ENCODE measurements around the gene PRPF18. TPM values are rescaled to one million over a fixed set of nuclear protein-coding genes. Genes with fewer than 3 reads are reported as not detected.

The PRPF18 gene
- total and polyA plus RNA-seq, 2 donors (not counting 1 experiment from before 2014, with no cell fraction given): 12.2 to 28.9 TPM

DNA sequence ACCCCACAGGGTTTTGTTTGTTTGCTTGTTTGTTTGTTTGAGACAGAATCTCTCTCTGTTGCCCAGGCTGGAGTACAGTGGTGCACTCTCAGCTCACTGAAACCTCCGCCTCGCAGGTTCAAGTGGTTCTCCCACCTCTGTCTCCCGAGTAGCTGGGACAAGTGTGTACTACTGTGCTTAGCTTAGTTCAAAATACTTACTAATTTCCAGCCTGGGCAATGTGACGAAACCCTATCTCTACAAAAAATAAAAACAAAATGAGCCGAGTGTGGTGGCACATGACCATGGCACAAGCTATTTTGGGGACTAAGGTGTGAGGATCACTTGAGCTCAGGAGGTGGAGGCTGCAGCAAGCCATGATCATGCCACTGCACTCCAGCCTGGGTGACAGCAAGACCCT lies 15.2 kb upstream of the PRPF18 start:
- Histone ChIP-seq H2AFZ (ENCODE audit: insufficient read depth, low read depth, low read length, poor library complexity, severe bottlenecking) (no peak overlapping the region), H3K36me3 (replicated peaks in 1 of 2; ENCODE audit: control extremely low read depth in 1 of 2, control insufficient read depth in 1 of 2, extremely low read depth in 1 of 2, insufficient read depth in 2 of 2, low read length in 1 of 2) (no peaks in the 10 kb centered on the region), H3K9me3 (ENCODE audit: control extremely low read depth in 1 of 3, control insufficient read depth in 2 of 3, insufficient read depth in 1 of 3, low read length in 2 of 3) (peaks cover 0 to 4% (median 1%) of the 10 kb centered on the region in 3 donors), H3K27me3 (replicated peaks in 1 of 4; ENCODE audit: control extremely low read depth in 1 of 4, control insufficient read depth in 3 of 4, insufficient read depth in 4 of 4, low read length in 3 of 4) (peaks cover 0 to 4% (median 0%) of the 10 kb centered on the region in 4 experiments), H4K20me1 (ENCODE audit: control insufficient read depth, insufficient read depth, low read length, poor library complexity, severe bottlenecking) (no peaks in the 10 kb centered on the region), H3K27ac (ENCODE audit: low read length in 2 of 2) (no peak overlapping the region), H3K4me3 (ENCODE audit: control extremely low read depth in 1 of 5, extremely low read depth in 1 of 5, insufficient read depth in 1 of 5, low read depth in 2 of 5, low read length in 4 of 5) (no peak overlapping the region), H3K9ac (ENCODE audit: low read length) (no peak overlapping the region), H3K4me2 (replicated peaks; ENCODE audit: low read depth, low read length, poor library complexity, severe bottlenecking) (no peak overlapping the region), H3K79me2 (ENCODE audit: control insufficient read depth, insufficient read depth, low read length) (no peaks in the 10 kb centered on the region), H3K4me1 (ENCODE audit: control insufficient read depth in 2 of 2, insufficient read depth in 2 of 2, low read length in 2 of 2) (no peaks in the 10 kb centered on the region)
- DNase-seq: no peak
- 94% methylated on average over 2 of the region's 5 CpGs for WGBS (ENCODE audit: insufficient coverage)
- peaks cover 7% of the 10 kb centered on the region for H3K9me3 Mint-ChIP-seq (ENCODE audit: insufficient read depth)
- H3K4me3 Mint-ChIP-seq: no peak overlapping the region
- POLR2A ChIA-PET: no interaction called here
- peaks cover 42% of the 10 kb centered on the region for H3K27me3 Mint-ChIP-seq
- intact Hi-C loops (cut with micrococcal nuclease): no loop called here
- no peaks in the 10 kb centered on the region for H3K4me1 Mint-ChIP-seq
- no peak for ATAC-seq (ENCODE audit: low read depth)
- CTCF ChIA-PET: no interaction called here
- TF ChIP-seq EZH2 (IDR thresholded peaks at IDR 0.05; ENCODE audit: borderline replicate concordance, insufficient read depth, low read depth, low read length, poor library complexity, severe bottlenecking): no peak
- TF ChIP-seq, protein P1, sequence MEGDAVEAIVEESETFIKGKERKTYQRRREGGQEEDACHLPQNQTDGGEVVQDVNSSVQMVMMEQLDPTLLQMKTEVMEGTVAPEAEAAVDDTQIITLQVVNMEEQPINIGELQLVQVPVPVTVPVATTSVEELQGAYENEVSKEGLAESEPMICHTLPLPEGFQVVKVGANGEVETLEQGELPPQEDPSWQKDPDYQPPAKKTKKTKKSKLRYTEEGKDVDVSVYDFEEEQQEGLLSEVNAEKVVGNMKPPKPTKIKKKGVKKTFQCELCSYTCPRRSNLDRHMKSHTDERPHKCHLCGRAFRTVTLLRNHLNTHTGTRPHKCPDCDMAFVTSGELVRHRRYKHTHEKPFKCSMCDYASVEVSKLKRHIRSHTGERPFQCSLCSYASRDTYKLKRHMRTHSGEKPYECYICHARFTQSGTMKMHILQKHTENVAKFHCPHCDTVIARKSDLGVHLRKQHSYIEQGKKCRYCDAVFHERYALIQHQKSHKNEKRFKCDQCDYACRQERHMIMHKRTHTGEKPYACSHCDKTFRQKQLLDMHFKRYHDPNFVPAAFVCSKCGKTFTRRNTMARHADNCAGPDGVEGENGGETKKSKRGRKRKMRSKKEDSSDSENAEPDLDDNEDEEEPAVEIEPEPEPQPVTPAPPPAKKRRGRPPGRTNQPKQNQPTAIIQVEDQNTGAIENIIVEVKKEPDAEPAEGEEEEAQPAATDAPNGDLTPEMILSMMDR (IDR thresholded peaks at IDR 0.05): no peak
- no peak overlapping the region for H3K27ac Mint-ChIP-seq

DNA sequence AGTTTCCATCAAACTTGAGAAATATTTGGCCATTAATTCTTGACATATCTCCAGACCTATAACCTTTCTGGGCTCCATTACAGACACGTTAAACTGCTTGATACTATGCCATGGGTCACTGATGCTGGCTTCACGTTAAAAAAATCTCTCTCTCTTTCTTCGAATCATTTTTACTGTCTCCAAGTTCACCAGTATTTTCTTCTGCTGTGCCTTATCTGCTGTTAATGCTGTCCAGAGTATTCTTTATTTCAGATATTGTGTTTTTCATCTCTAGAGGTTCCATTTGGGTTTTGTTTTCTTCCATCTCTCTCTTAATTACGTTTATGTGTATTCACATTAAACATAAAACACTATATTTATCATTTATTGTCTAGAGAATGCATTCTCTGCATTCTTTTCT lies 12.8 kb upstream of the PRPF18 start:
- Mint-ChIP-seq H3K27ac (no peak overlapping the region), H3K9me3 (ENCODE audit: insufficient read depth) (peaks cover 7% of the 10 kb centered on the region), H3K27me3 (peaks cover 42% of the 10 kb centered on the region), H3K4me1 (no peaks in the 10 kb centered on the region), H3K4me3 (no peak overlapping the region)
- ChIA-PET POLR2A (no interaction called here), CTCF (no interaction called here)
- intact Hi-C loops (cut with micrococcal nuclease): no loop called here
- Histone ChIP-seq H3K9ac (ENCODE audit: low read length) (no peak overlapping the region), H3K27me3 (replicated peaks in 1 of 4; ENCODE audit: control extremely low read depth in 1 of 4, control insufficient read depth in 3 of 4, insufficient read depth in 4 of 4, low read length in 3 of 4) (peaks cover 0 to 4% (median 1%) of the 10 kb centered on the region in 4 experiments), H3K9me3 (ENCODE audit: control extremely low read depth in 1 of 3, control insufficient read depth in 2 of 3, insufficient read depth in 1 of 3, low read length in 2 of 3) (peaks cover 0 to 4% (median 1%) of the 10 kb centered on the region in 3 donors), H2AFZ (ENCODE audit: insufficient read depth, low read depth, low read length, poor library complexity, severe bottlenecking) (no peak overlapping the region), H3K4me3 (ENCODE audit: control extremely low read depth in 1 of 5, extremely low read depth in 1 of 5, insufficient read depth in 1 of 5, low read depth in 2 of 5, low read length in 4 of 5) (no peak overlapping the region), H3K36me3 (replicated peaks in 1 of 2; ENCODE audit: control extremely low read depth in 1 of 2, control insufficient read depth in 1 of 2, extremely low read depth in 1 of 2, insufficient read depth in 2 of 2, low read length in 1 of 2) (no peaks in the 10 kb centered on the region), H3K4me2 (replicated peaks; ENCODE audit: low read depth, low read length, poor library complexity, severe bottlenecking) (no peak overlapping the region), H3K79me2 (ENCODE audit: control insufficient read depth, insufficient read depth, low read length) (no peaks in the 10 kb centered on the region), H3K27ac (ENCODE audit: low read length in 2 of 2) (no peak overlapping the region), H4K20me1 (ENCODE audit: control insufficient read depth, insufficient read depth, low read length, poor library complexity, severe bottlenecking) (no peaks in the 10 kb centered on the region), H3K4me1 (ENCODE audit: control insufficient read depth in 2 of 2, insufficient read depth in 2 of 2, low read length in 2 of 2) (no peaks in the 10 kb centered on the region)
- no peak for DNase-seq
- ATAC-seq (ENCODE audit: low read depth): no peak
- 79% methylated on average over 2 of the region's 4 CpGs for WGBS (ENCODE audit: insufficient coverage)
- TF ChIP-seq EZH2 (IDR thresholded peaks at IDR 0.05; ENCODE audit: borderline replicate concordance, insufficient read depth, low read depth, low read length, poor library complexity, severe bottlenecking): no peak
- TF ChIP-seq, protein P1 (IDR thresholded peaks at IDR 0.05): no peak
